ENCODE results near the gene C6.

- TF ChIP-seq, protein P1, sequence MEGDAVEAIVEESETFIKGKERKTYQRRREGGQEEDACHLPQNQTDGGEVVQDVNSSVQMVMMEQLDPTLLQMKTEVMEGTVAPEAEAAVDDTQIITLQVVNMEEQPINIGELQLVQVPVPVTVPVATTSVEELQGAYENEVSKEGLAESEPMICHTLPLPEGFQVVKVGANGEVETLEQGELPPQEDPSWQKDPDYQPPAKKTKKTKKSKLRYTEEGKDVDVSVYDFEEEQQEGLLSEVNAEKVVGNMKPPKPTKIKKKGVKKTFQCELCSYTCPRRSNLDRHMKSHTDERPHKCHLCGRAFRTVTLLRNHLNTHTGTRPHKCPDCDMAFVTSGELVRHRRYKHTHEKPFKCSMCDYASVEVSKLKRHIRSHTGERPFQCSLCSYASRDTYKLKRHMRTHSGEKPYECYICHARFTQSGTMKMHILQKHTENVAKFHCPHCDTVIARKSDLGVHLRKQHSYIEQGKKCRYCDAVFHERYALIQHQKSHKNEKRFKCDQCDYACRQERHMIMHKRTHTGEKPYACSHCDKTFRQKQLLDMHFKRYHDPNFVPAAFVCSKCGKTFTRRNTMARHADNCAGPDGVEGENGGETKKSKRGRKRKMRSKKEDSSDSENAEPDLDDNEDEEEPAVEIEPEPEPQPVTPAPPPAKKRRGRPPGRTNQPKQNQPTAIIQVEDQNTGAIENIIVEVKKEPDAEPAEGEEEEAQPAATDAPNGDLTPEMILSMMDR (IDR thresholded peaks at IDR 0.05; ENCODE audit: low read depth, low read length, poor library complexity, severe bottlenecking), result no peak
- TF ChIP-seq EZH2phosphoT487 (IDR thresholded peaks at IDR 0.05; ENCODE audit: borderline replicate concordance, low read length), result no peak
Observed at GRCh38 chr5:41182666-41183065, 30.7 kb downstream of the C6 start.

Measured in DOHH2 (cell line).